GM21367 (cell line): ENCODE results near the gene DST.
"Not testable (repeated sequence)": the region's sequence is repeated elsewhere in the genome, so short reads cannot be mapped to it uniquely, and the experiment has no call there.

ENCODE experiments used
- ATAC-seq: cut with Tn5 transposase; IDR thresholded peaks from one replicate; pipeline ENCODE4 v1.9.1; 2021; ENCODE audit not compliant: unreplicated experiment

The DST gene

DNA sequence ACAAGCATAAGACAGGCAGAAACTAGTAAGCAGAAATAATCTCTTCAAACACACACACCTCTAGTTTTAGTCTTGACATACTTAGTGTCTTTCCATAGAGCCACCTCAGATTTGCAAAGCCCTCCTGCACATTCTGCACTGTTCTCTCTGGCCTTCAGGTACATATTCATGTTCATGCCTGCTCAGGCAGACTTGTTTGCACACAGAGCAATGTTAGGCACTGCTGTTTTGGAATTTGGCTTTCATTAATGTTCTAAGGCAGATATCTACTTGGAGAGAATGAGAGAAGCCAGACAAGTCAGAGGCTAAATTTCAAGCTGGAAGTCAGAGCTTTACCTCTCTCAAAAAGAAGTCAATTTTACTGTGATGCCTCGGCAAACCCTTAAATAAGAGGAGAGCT is 21.3 kb upstream of the DST start:
- no peak for ATAC-seq

DNA sequence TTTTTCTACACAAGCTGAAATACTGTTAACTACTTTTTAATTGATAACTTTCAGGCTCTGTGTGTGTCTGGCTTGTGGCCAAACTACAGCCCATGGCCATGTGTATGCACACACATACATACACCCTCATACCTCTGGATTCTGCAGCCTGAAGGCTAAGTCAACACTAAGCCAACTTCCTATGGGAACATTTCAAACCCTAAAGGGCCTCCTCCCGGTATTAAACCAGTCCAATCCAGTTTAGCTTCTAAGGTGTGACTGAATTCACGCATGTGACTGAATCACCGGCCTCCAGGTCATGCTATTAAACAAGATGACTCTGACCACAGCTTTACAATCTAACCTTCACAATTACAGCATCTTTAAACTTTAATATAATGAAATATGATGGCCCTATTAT is 20.7 kb upstream of the DST start:
- ATAC-seq, result no peak

DNA sequence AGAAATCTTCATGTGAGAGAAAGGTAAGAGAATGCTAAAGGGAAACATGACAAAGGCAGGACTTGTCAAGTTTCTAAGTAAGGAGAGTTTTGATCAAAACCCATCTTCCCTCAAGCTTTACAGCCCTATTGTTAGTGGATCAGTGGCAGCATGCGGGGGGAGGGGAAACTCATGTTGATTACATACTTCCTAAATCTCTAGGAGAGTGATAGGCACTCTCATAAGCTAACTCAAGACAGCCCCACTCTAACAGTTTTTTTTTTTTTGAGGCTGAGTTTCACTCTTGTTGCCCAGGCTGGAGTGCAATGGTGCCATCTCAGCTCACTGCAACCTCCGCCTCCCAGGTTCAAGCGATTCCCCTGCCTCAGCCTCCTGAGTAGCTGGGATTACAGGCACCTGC is 18.6 kb upstream of the DST start:
- not testable (repeated sequence) for ATAC-seq

DNA sequence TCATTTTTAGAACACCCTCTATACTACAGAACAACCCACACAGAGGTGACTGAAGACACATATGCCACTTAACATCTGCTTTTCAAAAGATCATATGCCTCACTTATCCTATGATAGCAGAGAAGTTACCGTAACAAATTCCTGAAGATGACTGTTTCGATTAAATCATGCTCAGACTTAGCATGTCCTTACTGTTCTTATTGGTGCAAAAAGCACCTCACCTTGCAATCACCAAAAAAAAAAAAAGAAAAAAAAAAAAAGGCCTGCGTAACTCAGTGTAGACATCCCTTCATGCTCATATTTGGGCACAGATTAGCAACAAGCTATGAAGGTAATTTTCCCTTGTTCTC is 17.7 kb upstream of the DST start:
- no peak for ATAC-seq

DNA sequence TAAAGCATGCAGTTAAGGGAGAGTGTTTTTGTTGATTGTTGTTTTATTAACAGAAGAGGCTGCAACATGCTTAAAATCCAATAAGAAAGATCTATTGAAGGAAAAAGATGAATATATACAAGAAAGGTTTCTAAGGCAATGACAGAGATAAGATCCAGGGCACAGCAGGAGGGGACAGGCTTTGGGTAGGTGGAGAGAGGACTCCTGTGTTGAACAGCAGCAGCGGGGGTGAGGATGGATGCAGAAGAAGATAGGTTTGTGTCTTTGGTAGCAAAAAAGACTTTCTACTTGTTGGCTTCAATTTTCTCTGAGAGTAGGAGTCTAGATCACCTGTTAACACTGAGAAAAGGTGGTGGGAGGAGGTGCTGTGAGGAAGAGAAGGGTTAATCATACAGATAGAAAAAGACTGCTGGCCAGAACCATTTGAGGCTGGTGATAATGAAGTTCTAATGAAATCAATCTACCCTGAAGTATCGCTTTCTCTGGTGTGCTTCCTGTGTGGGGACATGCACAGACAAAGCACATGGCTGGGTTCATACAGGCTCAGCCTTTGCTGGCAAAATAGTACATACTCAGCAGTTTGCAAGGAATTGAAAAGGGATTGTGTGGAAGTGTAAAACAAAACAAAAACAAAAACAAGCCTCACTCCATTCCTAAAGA is 17.2 kb upstream of the DST start:
- ATAC-seq, result peak; percentile 74

DNA sequence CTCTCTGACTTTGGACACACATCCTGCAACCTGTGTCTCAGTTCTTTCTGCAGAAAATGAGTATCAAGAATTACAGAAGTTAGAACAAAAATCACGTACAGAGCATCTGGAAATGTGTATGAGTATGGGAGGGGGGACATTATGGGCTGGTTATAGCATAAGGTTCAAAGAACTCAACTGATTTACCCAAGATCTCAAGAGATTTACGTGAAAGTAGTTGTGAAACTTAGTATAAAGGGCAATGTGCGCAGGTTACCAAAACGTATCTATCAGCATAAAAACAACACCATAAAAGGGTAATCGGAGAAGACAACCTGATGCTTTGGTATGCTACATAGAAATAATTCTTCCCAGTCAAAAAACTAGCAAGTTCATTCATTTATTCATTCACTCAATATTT is 15.6 kb upstream of the DST start:
- ATAC-seq, result no peak

DNA sequence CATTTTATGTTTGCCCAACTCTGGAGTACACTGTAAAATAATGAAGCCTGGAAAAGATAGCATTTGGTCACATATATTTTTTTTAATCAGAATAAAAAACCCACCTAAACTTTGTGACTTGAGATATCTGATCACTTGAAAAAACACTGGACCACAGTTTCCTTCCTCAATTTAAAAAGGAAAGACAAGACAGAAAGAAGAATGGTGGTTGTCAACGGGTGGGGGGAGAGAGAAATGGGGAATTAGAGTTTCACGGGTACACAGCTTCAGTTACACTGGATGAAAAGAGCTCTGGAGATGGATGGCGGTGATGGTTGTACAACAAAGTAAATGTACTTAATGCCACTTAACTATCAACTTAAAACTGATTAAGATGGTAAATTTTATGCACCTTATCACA is 14.7 kb upstream of the DST start:
- no peak for ATAC-seq

DNA sequence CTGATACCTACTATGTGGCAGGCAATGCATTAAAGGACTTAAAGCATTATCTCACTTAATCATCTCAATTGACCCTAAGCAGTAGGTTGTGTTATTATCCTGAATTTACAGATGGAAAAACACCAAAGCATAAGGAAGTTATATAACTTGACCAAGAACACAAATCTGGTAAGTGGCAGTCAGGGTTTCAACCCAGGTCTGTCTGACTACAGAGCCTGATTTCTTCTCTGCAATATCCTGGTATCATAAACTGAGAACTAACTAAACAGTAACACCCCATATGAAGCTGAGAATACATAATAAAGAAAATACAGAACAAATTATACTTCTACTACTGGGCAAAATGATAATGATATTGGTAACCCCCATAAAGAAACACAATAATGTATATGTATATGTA is 13.8 kb upstream of the DST start:
- no peak for ATAC-seq

DNA sequence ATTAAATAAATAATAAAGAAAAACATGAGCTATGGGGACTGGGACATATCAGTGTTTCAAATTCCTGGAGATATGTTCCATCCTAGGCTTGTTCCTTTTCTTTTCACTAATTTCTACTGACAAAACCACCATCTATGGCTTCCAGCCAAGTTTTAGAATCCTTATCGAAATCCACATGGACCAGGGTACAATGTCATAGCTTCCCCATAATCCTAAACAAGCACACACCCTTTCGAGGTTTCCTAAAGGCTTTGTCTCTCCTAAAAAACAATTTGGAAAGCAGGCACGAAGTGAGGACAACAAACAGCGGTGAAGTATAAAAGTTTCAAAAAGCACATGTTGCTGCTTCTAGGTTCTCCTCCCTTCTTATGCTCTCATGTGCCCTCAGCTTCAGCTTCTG is 13.3 kb upstream of the DST start:
- ATAC-seq, result no peak

DNA sequence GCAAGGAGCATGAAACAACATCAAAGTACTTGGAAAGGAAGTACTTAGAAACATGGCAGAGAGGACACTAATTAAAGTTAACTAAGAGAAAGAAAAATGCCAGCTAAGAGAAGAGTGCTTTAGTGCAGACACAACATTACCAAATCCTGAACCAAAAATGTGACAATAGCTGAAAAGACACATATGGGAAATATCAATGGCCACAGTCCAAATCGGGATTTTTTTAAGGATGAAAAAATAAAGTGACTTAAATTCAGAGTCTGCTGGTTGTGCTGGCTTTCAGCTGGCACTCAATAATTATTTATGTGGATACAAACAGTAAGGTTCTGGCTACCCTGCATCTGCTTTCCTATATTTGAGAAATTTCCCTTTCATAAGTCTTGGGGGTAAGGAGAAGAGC is 12.6 kb upstream of the DST start:
- ATAC-seq, result no peak

DNA sequence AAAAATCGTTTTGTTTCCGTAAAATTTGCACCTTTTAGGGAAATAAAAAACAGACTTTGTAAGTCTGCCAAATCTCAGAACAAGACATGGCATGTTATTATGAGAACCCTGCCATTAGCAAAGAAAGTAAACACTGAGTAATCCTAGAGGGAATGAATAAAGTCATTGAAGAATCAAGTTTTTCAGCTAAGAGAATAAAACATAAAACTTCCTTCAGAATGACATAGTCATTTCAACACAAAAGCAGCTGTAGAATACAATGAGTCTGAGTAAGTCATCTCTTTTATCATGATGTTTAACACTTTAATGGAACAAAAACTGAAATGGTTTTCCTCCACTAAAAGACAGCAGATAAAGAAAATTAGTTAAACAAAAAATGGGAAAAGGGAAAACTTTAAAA is 10.3 kb upstream of the DST start:
- ATAC-seq, result no peak

DNA sequence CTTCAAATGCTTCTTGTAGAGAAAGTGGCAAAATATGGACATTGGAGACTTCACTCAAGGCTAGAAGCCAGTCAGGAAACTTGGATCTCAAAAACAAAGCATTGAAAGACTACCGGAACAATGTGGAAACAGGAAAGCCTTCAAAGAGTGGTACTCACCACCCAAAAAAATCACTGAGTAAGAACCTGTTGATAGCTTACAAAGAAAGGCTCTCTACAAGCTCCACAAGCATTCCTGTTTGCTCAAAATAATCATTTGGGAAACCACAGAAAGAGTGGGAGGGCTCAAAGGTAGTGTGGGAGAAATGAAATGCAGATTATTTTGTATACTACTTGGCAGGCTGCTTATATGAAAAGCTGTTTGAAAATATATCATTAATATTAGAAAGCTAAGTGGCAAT is 9.5 kb upstream of the DST start:
- ATAC-seq, result no peak

DNA sequence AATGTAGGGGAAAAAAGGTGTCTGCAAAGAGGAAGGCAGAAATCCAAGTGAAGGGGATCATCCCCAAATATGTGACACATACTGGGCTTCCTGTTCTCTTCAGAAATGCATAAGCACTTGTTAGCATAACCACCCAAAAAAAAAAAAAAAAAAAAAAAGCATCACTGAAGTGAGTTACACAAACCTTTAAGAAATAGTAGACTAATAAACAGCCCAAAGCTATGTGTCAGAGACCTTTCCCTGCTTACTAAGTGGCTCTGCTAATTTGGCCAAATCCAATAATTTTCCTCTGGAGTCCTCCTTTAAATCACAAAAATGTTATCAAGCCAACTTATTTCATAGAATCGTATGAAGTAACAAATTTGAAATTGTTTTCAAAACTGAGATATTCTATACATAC is 7.5 kb upstream of the DST start:
- no peak for ATAC-seq

DNA sequence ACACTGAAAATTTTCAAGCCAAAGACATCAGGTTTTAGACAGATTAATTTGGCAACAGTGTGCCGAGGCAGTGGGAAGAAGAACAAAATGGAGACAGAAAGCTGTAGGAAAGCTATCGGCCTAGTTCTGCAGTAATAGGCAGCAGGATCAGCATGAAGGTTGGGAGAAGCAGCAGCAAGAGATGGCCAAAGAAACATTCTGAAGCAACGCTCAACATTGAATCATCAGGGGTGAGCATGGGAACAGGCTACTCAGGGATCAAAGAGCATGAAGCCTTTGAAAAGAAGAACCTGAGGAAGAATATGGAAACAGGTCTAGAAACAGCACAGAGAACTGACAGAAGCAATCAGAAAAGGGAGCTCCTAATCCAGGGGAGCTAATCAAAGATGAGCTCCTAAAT is 7.1 kb upstream of the DST start:
- no peak for ATAC-seq

DNA sequence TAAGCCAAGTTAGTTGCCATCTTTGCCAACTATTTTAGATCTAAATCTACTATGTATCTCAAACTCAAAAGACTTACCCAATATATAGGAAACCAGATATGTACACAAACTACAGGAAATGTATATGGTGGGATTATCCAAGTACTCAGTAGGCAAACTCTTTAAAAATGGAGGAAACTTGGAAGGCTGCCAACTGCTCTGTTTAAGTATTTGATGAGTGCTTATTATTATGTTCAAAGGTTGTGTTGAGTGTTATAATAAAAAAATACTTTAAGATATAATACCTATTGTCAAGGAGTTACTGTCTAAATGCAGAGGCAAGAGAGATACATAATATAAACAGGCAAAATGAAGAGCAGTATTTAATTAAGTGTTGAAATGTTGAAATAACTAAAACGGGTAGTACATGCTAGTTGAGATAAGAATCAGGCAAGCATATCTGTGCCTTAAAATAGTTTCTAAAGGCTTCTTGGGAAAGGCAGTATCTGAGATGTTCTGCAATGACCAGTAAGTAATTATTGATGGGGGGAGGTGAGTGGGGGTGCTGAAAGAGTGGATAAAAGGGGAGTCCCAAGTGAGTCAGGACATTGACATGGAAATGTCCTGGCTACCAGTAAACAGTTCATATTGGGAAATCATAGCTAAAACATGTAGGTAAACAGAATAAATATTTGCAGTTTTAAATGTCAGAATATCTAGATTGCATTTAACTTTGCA is 6.5 kb upstream of the DST start:
- ATAC-seq, result no peak

DNA sequence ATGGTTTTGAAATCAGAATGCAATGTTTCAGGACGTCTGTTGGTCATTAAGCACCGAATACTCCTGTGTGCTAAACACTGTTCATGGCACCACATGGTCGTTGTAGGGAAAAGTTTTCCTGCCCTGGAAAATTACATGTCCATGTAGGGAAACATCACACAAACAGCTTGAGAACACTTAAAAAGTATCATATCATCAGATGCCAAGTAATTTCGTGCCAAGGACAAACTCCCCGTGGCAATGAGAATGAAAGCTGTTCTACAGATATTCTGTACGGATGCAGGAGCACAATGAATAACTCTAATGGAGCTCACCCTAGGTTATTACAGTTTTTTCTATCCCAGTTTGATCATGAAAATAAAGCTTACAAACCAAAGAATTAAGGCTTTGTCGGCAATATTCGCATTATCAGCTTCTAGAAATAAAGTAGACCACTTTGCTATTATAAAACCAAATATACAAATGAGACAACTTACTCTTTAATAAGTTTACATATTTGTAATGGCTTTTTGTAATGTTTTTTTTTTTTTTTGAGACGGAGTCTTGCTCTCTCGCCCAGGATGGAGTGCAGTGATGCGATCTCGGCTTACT is 4.6 kb upstream of the DST start:
- ATAC-seq, result no peak

DNA sequence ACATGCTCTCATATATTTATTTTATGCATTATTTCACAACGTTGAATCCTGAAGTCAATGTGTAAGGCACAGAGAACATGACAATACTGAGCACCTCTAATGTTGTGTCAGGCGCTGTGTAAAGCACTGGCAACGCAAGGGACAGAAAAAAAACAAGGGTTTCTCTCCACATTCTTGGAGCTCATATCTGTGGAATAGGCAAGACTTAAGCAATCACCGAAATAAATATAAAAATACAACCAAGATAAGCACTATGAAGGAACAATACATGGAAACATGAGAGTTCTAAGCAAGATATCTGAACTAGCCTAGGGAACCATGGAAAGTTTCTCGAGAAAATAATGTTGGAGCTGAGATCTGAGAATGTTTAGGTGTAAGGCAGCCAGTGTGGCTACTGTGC is 1.7 kb upstream of the DST start:
- ATAC-seq, result no peak

DNA sequence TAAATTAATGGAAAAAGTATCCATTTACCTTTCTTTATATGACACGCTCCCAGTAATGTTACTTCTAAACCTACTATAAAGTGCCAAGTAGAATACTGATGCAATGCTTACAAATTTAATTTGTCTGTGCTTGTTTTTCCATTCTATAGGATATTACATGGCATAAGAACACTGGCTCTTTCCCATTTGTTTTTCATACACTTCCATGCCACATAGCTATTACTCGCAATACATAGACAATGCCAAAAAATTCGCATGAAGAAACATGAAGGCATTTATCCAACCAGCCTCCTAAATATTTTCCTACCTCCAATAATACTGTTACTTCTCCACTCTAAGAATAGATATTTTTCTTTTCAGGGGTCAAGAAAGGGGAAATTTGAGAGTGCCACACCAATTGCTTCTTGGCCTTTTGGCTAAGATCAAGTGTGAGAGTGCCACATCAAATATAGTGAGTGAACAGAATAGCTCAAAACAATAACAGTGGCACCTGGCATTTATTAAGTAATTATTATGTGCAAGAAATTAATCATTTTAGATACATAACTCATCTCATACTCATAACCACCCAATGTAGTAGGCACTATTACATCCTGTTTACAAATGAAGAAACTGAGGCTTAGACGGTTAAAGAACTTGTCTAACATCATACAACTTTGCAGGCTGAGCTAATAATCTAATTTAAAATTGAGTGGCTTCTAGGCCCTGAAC is 845 bp upstream of the DST start:
- ATAC-seq, result no peak

DNA sequence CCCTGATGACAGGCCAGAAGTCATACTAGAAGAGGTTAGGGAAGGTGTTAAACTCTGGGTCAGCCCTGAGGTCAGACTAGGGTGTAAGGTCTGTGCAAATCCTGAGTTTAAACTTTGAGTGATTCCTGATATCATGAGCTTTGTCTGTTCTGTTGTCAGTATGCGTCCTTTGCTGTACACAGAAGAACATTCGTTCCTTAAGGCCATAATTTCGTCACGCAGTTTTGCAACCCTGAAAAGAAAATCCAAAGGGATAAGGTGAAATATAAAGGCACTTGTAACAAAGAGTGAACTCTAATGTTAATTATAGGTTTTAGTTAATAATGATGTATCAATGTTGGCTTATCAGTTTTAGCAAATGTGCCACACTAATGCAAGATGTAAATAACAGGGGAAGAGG is 2.3 kb downstream of the DST start:
- ATAC-seq, result no peak

DNA sequence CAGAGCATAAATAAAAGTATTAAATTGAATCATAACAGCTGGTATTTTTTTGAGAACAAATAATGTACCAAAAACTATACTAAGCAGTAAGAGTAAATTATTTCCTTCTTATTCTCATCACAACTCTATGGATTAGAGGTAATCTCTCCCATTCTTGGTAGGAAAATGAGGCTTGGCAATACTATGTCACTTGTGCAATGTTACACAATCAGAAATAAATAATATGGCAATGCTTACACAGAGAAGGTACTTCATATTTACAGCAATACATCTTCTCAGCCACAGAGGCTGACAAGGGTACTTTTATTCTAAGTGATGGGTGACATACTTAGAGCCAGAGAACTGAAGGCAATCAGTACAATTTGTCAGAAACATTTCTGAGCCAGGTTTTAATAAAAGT is 3.9 kb downstream of the DST start:
- no peak for ATAC-seq

DNA sequence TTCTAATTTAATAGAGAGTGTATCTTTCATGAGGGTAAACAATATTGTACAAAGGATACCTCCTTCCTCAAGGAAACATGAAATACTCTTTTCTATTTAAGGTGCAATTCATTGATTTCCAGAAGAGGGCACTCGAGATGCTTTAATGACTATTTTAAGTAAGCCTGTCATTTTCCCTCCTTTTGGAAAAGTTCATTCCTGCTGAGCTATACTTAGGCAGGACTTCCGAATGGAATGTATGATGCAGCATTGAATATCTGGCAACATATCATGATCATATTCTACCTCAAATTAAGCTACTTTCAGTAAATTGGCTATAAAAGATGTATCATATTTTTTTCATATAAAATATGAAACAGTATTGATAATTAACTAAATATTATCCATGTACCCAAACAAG is 5.0 kb downstream of the DST start:
- ATAC-seq, result no peak

DNA sequence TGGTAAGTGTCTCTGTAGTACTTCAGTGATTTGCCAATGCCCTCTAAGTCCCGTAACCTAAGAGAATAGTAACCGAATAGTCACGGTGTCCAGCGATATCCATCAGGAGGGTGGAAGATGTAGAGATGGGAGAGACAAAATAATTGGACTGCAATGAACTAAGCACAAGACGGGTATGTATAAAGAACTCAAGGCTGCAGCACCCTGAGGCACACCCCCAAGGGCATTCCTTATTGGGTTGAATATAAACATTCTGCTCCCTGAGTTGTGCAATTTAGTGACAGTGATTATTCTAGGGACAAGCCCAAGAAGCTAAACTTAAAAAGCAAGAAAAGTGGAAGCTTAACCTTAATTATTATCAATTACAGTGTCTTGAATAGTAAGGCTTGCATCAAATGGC is 14.6 kb downstream of the DST start:
- no peak for ATAC-seq
